GM23338 (cell line): ENCODE measurements around the gene COL4A2. TPM values are rescaled to one million over a fixed set of nuclear protein-coding genes. Genes with fewer than 3 reads are reported as not detected.
A peak's percentile ranks its signal among the peaks of the same experiment; 100 is the strongest.

Source experiments
- ATAC-seq: fragments of 200-7000 bp; cut with Tn5 transposase; 3 replicates; pipeline ENCODE4 v1.9.1; 2020
- DNase-seq: peaks from one replicate; pipeline ENCODE4 v3.0.0-alpha.2; 2015; ENCODE audit warnings: low spot score
- H2AFZ ChIP-seq: fragments of 200-600 bp; sonication (generic); 2 replicates; pipeline ENCODE4 v1.8.0; 2016; ENCODE audit warnings: antibody characterized with exemption, mild to moderate bottlenecking, moderate library complexity
- H3F3A ChIP-seq: fragments of 200-600 bp; sonication (generic); replicated peaks from 2 replicates; pipeline ENCODE4 v1.8.0; 2017; ENCODE audit warnings: antibody characterized with exemption, mixed run types, low read depth
- H3K27ac ChIP-seq: fragments of 200-600 bp; sonication (generic); 2 replicates; pipeline ENCODE4 v1.6.1; 2016; ENCODE audit warnings: low read depth
- H3K27me3 ChIP-seq: fragments of 200-600 bp; sonication (generic); 2 replicates; pipeline ENCODE4 v1.8.0; 2016; ENCODE audit warnings: mild to moderate bottlenecking, mixed run types, moderate library complexity; ENCODE audit not compliant: insufficient read depth
- H3K36me3 ChIP-seq: fragments of 200-600 bp; sonication (generic); 2 replicates; pipeline ENCODE4 v1.8.0; 2016; ENCODE audit warnings: mild to moderate bottlenecking; ENCODE audit not compliant: insufficient read depth
- H3K4me1 ChIP-seq: fragments of 200-600 bp; sonication (generic); 2 replicates; pipeline ENCODE4 v1.8.0; 2016; ENCODE audit warnings: mild to moderate bottlenecking, moderate library complexity; ENCODE audit not compliant: insufficient read depth
- H3K4me2 ChIP-seq: fragments of 200-600 bp; sonication (generic); 2 replicates; pipeline ENCODE4 v1.7.1; 2017; ENCODE audit warnings: mixed run types
- H3K4me3 ChIP-seq: fragments of 200-600 bp; sonication (generic); 2 replicates; pipeline ENCODE4 v1.6.1; 2016; ENCODE audit warnings: mixed run types
- H3K79me2 ChIP-seq: fragments of 200-600 bp; sonication (generic); replicated peaks from 2 replicates; pipeline ENCODE4 v1.8.0; 2017; ENCODE audit warnings: mild to moderate bottlenecking; ENCODE audit not compliant: insufficient read depth
- H3K9me2 ChIP-seq: fragments of 200-600 bp; sonication (generic); 2 replicates; pipeline ENCODE4 v1.8.0; 2017; ENCODE audit not compliant: insufficient read depth
- H4K20me1 ChIP-seq: fragments of 200-600 bp; sonication (generic); replicated peaks from 2 replicates; pipeline ENCODE4 v1.8.0; 2017; ENCODE audit warnings: mild to moderate bottlenecking; ENCODE audit not compliant: insufficient read depth
- H3K27ac Mint-ChIP-seq: 2 replicates; pipeline ENCODE4 v1.8.0; 2020; ENCODE audit warnings: inconsistent platforms, mild to moderate bottlenecking, moderate library complexity, mixed read lengths
- H3K27me3 Mint-ChIP-seq: 3 replicates; pipeline ENCODE4 v1.8.0; 2022; ENCODE audit warnings: low read depth, mild to moderate bottlenecking, moderate library complexity, mixed read lengths, inconsistent platforms; ENCODE audit not compliant: insufficient read depth, poor library complexity
- H3K36me3 Mint-ChIP-seq: 3 replicates; pipeline ENCODE4 v1.8.0; 2021; ENCODE audit warnings: low read depth, mild to moderate bottlenecking, inconsistent platforms, moderate library complexity, mixed read lengths
- H3K4me1 Mint-ChIP-seq: 3 replicates; pipeline ENCODE4 v1.8.0; 2020; ENCODE audit warnings: mild to moderate bottlenecking, inconsistent platforms, mixed read lengths
- H3K4me3 Mint-ChIP-seq: 3 replicates; pipeline ENCODE4 v1.8.0; 2021; ENCODE audit warnings: moderate library complexity, mild to moderate bottlenecking, inconsistent platforms, mixed read lengths
- H3K9me3 Mint-ChIP-seq: 3 replicates; pipeline ENCODE4 v1.8.0; 2020; ENCODE audit warnings: moderate library complexity, mild to moderate bottlenecking, inconsistent platforms, mixed read lengths
- CREB1 ChIP-seq: fragments of 250-450 bp; sonication (Bioruptor Pico); IDR thresholded peaks from 2 replicates; pipeline ENCODE4 v1.5.0; 2020; ENCODE audit warnings: low read depth, mild to moderate bottlenecking, moderate library complexity
- EZH2 ChIP-seq: fragments of 200-600 bp; sonication (generic); IDR thresholded peaks from one replicate; pipeline ENCODE4 v1.8.0; 2017; ENCODE audit warnings: antibody characterized with exemption, mild to moderate bottlenecking, low read depth; ENCODE audit not compliant: unreplicated experiment
- EZH2phosphoT487 ChIP-seq: fragments of 200-600 bp; sonication (generic); IDR thresholded peaks from one replicate; pipeline ENCODE4 v1.8.1; 2018; ENCODE audit warnings: antibody characterized with exemption; ENCODE audit not compliant: unreplicated experiment
- JUNB ChIP-seq: IDR thresholded peaks from one replicate; pipeline ENCODE4 v1.6.1; 2016; ENCODE audit warnings: antibody characterized with exemption; ENCODE audit not compliant: unreplicated experiment
- NANOG ChIP-seq: IDR thresholded peaks from 2 replicates; pipeline ENCODE4 v1.6.1; 2016; ENCODE audit warnings: antibody characterized with exemption, borderline replicate concordance
- POLR2AphosphoS5 ChIP-seq: IDR thresholded peaks from 2 replicates; pipeline ENCODE4 v1.6.1; 2016; ENCODE audit warnings: antibody characterized with exemption, low read depth
- STAT1 ChIP-seq: IDR thresholded peaks from one replicate; pipeline ENCODE4 v1.6.1; 2016; ENCODE audit warnings: antibody characterized with exemption; ENCODE audit not compliant: unreplicated experiment
- ZNF114 ChIP-seq: fragments of 250-450 bp; sonication (Bioruptor Pico); IDR thresholded peaks from 2 replicates; pipeline ENCODE4 v1.5.0; 2020; ENCODE audit warnings: mild to moderate bottlenecking, moderate library complexity
- ZNF331 ChIP-seq: fragments of 250-450 bp; sonication (Bioruptor Pico); IDR thresholded peaks from 2 replicates; pipeline ENCODE4 v1.5.0; 2020; ENCODE audit warnings: low read depth, mild to moderate bottlenecking, moderate library complexity
- polyA plus RNA-seq: library from polyadenylated mRNA; unstranded; fragments of >200 nt; fragmentation: Nextera tagmentation; extraction: Ambion mirVana; gene quantifications from 2 replicates; pipeline ENCODE4 v1.2.1, GENCODE V29; 2016
- total RNA-seq: library from RNA; depleted of rRNA; stranded (reverse); fragments of >200 nt; shearing (Covaris generic); gene quantifications from 2 replicates; pipeline ENCODE4 v1.2.3, GENCODE V29; 2014
- TF ChIP-seq, protein P1 (sequence below): IDR thresholded peaks from 2 replicates; pipeline ENCODE4 v1.6.1; 2016; ENCODE audit warnings: antibody characterized with exemption
- TF ChIP-seq, protein P2 (sequence below), 2 experiments: fragments of 200-600 bp in 1 of 2; sonication (generic) in 1 of 2; conservative IDR thresholded peaks; 2 replicates each; pipeline versions ENCODE4 v1.5.1 to v1.6.1; 2016 to 2017; ENCODE audit warnings: antibody characterized with exemption in 2 of 2, low read depth in 2 of 2, mild to moderate bottlenecking in 2 of 2, moderate library complexity in 1 of 2
- TF ChIP-seq, protein P3 (sequence below): fragments of 250-450 bp; sonication (Bioruptor Pico); IDR thresholded peaks from 2 replicates; pipeline ENCODE4 v1.5.0; 2020; ENCODE audit warnings: mild to moderate bottlenecking, moderate library complexity
- TF ChIP-seq, protein P4 (sequence below): IDR thresholded peaks from one replicate; pipeline ENCODE4 v1.6.1; 2018; ENCODE audit warnings: antibody characterized with exemption; ENCODE audit not compliant: unreplicated experiment

COL4A2 gene
- total and polyA plus RNA-seq, 2 experiments from 2014 or later: 37.4 to 131 TPM

DNA sequence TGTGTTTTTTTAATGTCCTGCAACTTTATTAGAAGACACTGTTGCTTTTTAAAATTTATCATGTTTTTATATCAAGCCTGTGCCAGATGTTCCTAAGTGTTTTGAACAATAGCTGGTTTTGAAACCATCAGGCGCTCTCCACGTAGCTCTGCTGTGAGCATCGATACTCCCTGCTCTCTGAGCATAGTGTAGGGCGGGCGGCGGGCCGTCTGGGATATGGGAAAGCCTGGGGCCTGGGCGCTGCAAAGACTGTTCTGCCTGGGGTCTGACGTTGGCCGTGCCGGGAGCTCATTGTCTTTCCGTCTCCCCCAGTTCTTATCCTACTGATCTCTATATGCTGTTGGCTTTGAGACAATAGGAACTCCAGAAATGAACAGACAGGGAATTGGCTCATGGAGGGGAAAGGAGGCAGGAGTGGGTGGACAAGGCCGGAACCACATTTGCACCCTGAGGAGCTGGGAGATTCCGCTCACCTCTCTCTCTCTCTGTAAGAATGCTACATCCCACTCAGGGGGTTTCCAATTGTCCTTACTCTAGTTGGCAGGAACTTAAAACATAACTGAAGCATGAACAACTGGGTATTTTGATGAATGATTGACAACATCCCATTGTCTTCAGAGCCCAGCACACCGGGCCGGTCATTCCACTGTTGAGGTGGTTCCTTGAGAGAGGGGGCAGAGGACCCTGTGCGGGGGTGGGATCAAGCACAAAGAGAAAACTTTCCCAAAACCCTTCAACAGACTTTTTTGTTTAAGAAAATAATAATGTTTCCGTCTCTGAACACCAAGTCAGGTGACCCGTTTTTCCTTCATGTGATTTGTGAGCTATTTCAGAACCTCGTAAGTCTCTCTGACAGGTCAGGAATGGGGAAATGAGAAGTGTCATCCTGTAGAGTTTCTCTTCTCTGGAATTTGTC, 64.7 kb downstream of the COL4A2 start:
- Histone ChIP-seq H3K4me3 (no peak overlapping the region), H2AFZ (no peak overlapping the region), H3F3A (no peaks in the 10 kb centered on the region), H3K9me2 (no peaks in the 10 kb centered on the region), H3K79me2 (no peaks in the 10 kb centered on the region), H3K27ac (no peak overlapping the region), H3K27me3 (no peaks in the 10 kb centered on the region), H3K4me1 (no peaks in the 10 kb centered on the region), H3K4me2 (no peak overlapping the region), H4K20me1 (peaks cover 17% of the 10 kb centered on the region), H3K36me3 (no peaks in the 10 kb centered on the region)
- DNase-seq (no peak), ATAC-seq (peak; percentile 89)
- TF ChIP-seq, protein P1, sequence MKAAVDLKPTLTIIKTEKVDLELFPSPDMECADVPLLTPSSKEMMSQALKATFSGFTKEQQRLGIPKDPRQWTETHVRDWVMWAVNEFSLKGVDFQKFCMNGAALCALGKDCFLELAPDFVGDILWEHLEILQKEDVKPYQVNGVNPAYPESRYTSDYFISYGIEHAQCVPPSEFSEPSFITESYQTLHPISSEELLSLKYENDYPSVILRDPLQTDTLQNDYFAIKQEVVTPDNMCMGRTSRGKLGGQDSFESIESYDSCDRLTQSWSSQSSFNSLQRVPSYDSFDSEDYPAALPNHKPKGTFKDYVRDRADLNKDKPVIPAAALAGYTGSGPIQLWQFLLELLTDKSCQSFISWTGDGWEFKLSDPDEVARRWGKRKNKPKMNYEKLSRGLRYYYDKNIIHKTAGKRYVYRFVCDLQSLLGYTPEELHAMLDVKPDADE: no peak
- no peak for TF ChIP-seq STAT1
- TF ChIP-seq ZNF331 (CRISPR knock-in tag): no peak
- TF ChIP-seq, protein P2, sequence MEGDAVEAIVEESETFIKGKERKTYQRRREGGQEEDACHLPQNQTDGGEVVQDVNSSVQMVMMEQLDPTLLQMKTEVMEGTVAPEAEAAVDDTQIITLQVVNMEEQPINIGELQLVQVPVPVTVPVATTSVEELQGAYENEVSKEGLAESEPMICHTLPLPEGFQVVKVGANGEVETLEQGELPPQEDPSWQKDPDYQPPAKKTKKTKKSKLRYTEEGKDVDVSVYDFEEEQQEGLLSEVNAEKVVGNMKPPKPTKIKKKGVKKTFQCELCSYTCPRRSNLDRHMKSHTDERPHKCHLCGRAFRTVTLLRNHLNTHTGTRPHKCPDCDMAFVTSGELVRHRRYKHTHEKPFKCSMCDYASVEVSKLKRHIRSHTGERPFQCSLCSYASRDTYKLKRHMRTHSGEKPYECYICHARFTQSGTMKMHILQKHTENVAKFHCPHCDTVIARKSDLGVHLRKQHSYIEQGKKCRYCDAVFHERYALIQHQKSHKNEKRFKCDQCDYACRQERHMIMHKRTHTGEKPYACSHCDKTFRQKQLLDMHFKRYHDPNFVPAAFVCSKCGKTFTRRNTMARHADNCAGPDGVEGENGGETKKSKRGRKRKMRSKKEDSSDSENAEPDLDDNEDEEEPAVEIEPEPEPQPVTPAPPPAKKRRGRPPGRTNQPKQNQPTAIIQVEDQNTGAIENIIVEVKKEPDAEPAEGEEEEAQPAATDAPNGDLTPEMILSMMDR (conservative IDR thresholded peaks at IDR 0.05; ENCODE audit: low read depth in 2 of 2): no peak
- TF ChIP-seq EZH2: no peak
- TF ChIP-seq CREB1 (CRISPR knock-in tag): no peak
- TF ChIP-seq EZH2phosphoT487: no peak
- no peak for TF ChIP-seq NANOG
- TF ChIP-seq, protein P3, sequence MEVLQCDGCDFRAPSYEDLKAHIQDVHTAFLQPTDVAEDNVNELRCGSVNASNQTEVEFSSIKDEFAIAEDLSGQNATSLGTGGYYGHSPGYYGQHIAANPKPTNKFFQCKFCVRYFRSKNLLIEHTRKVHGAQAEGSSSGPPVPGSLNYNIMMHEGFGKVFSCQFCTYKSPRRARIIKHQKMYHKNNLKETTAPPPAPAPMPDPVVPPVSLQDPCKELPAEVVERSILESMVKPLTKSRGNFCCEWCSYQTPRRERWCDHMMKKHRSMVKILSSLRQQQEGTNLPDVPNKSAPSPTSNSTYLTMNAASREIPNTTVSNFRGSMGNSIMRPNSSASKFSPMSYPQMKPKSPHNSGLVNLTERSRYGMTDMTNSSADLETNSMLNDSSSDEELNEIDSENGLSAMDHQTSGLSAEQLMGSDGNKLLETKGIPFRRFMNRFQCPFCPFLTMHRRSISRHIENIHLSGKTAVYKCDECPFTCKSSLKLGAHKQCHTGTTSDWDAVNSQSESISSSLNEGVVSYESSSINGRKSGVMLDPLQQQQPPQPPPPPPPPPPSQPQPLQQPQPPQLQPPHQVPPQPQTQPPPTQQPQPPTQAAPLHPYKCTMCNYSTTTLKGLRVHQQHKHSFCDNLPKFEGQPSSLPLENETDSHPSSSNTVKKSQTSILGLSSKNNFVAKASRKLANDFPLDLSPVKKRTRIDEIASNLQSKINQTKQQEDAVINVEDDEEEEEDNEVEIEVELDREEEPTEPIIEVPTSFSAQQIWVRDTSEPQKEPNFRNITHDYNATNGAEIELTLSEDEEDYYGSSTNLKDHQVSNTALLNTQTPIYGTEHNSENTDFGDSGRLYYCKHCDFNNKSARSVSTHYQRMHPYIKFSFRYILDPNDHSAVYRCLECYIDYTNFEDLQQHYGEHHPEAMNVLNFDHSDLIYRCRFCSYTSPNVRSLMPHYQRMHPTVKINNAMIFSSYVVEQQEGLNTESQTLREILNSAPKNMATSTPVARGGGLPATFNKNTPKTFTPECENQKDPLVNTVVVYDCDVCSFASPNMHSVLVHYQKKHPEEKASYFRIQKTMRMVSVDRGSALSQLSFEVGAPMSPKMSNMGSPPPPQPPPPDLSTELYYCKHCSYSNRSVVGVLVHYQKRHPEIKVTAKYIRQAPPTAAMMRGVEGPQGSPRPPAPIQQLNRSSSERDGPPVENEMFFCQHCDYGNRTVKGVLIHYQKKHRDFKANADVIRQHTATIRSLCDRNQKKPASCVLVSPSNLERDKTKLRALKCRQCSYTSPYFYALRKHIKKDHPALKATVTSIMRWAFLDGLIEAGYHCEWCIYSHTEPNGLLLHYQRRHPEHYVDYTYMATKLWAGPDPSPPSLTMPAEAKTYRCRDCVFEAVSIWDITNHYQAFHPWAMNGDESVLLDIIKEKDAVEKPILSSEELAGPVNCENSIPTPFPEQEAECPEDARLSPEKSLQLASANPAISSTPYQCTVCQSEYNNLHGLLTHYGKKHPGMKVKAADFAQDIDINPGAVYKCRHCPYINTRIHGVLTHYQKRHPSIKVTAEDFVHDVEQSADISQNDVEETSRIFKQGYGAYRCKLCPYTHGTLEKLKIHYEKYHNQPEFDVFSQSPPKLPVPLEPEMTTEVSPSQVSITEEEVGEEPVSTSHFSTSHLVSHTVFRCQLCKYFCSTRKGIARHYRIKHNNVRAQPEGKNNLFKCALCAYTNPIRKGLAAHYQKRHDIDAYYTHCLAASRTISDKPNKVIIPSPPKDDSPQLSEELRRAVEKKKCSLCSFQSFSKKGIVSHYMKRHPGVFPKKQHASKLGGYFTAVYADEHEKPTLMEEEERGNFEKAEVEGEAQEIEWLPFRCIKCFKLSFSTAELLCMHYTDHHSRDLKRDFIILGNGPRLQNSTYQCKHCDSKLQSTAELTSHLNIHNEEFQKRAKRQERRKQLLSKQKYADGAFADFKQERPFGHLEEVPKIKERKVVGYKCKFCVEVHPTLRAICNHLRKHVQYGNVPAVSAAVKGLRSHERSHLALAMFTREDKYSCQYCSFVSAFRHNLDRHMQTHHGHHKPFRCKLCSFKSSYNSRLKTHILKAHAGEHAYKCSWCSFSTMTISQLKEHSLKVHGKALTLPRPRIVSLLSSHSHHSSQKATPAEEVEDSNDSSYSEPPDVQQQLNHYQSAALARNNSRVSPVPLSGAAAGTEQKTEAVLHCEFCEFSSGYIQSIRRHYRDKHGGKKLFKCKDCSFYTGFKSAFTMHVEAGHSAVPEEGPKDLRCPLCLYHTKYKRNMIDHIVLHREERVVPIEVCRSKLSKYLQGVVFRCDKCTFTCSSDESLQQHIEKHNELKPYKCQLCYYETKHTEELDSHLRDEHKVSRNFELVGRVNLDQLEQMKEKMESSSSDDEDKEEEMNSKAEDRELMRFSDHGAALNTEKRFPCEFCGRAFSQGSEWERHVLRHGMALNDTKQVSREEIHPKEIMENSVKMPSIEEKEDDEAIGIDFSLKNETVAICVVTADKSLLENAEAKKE (CRISPR knock-in tag): no peak
- no peak for TF ChIP-seq POLR2AphosphoS5
- TF ChIP-seq, protein P4, sequence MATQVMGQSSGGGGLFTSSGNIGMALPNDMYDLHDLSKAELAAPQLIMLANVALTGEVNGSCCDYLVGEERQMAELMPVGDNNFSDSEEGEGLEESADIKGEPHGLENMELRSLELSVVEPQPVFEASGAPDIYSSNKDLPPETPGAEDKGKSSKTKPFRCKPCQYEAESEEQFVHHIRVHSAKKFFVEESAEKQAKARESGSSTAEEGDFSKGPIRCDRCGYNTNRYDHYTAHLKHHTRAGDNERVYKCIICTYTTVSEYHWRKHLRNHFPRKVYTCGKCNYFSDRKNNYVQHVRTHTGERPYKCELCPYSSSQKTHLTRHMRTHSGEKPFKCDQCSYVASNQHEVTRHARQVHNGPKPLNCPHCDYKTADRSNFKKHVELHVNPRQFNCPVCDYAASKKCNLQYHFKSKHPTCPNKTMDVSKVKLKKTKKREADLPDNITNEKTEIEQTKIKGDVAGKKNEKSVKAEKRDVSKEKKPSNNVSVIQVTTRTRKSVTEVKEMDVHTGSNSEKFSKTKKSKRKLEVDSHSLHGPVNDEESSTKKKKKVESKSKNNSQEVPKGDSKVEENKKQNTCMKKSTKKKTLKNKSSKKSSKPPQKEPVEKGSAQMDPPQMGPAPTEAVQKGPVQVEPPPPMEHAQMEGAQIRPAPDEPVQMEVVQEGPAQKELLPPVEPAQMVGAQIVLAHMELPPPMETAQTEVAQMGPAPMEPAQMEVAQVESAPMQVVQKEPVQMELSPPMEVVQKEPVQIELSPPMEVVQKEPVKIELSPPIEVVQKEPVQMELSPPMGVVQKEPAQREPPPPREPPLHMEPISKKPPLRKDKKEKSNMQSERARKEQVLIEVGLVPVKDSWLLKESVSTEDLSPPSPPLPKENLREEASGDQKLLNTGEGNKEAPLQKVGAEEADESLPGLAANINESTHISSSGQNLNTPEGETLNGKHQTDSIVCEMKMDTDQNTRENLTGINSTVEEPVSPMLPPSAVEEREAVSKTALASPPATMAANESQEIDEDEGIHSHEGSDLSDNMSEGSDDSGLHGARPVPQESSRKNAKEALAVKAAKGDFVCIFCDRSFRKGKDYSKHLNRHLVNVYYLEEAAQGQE: no peak
- no peak for TF ChIP-seq ZNF114 (CRISPR knock-in tag)
- no peak for TF ChIP-seq JUNB
- no peaks in the 10 kb centered on the region for H3K9me3 Mint-ChIP-seq
- no peak overlapping the region for H3K4me3 Mint-ChIP-seq
- H3K27me3 Mint-ChIP-seq: peaks cover 2% of the 10 kb centered on the region
- peaks cover 9% of the 10 kb centered on the region; the same call in 2 of the 3 replicates for H3K4me1 Mint-ChIP-seq
- no peaks in the 10 kb centered on the region for H3K36me3 Mint-ChIP-seq
- H3K27ac Mint-ChIP-seq: no peak overlapping the region
